ENCODE measurements around the gene GJA1.

- TF ChIP-seq REST (IDR thresholded peaks at IDR 0.05; ENCODE audit: low read depth) (no peak), NFIC (IDR thresholded peaks at IDR 0.05) (no peak), CREB1 (IDR thresholded peaks at IDR 0.05; ENCODE audit: low read depth) (no peak), RAD21 (IDR thresholded peaks at IDR 0.05; ENCODE audit: low read depth) (no peak)
These were observed 13.9 kb downstream of the GJA1 start for GRCh38 chr6:121449331-121449730.
